ENCODE data around the gene KRT84. TPM values are rescaled to one million over a fixed set of nuclear protein-coding genes. Genes with fewer than 3 reads are reported as not detected.

Gene KRT84
- total RNA-seq, 1 experiment from 2014 or later: not detected

DNA sequence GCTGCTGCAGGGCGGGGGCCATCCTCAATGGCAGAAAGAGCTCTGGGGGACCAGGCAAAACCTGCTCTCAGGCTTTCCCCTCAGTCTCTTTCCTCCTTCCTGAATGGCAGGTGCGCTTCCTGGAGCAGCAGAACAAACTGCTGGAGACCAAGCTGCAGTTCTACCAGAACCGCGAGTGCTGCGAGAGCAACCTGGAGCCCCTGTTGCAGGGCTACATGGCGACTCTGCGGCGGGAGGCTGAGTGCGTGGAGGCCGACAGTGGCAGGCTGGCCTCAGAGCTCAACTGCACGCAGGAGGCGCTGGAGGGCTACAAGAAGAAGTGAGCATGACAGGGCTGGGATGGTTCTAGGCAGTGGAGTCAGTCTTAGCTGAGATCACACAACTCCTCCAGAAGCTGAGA is 41.3 kb downstream of the KRT84 start:
- Histone ChIP-seq H3K79me2 (ENCODE audit: low read length) (no peaks in the 10 kb centered on the region), H3K9ac (ENCODE audit: low read length) (no peak overlapping the region), H3K4me2 (ENCODE audit: low read depth, low read length, poor library complexity, severe bottlenecking) (no peak overlapping the region), H3K27ac (ENCODE audit: low read length) (no peak overlapping the region), H3K9me2 (replicated peaks; ENCODE audit: insufficient read depth, low read length) (no peaks in the 10 kb centered on the region), H3K9me3 (ENCODE audit: low read length) (no peaks in the 10 kb centered on the region), H3K27me3 (ENCODE audit: low read length) (0 out of 2 replicates have a peak, but pooled peaks cover 3% of the 10 kb centered on the region), H3K4me1 (ENCODE audit: low read length) (no peaks in the 10 kb centered on the region), H2AFZ (ENCODE audit: low read length) (no peak overlapping the region), H3K4me3 (ENCODE audit: low read length) (no peak overlapping the region), H3K36me3 (ENCODE audit: insufficient read depth, low read length) (no peaks in the 10 kb centered on the region), H4K20me1 (ENCODE audit: insufficient read depth, low read depth, low read length) (no peaks in the 10 kb centered on the region)
- peak; percentile 59 for DNase-seq

DNA sequence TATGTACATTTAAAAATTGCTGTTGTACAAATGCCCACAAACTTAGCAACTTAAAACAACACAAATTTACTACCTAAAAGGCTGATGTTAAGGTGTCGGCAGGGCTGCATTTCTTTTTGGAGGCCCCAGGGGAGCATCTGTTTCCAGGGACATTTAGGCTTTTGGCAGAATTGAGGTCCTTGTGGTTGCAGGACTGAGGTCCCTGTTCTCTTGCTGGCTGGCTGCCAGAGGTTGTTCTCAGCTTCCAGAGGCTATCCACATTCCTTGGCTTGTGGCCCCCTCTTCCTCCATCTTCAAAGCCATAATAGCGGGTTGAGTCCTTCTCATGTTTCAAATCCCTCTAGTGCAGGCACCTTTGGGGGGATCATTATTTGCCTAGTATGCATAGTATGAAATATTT is 41.9 kb downstream of the KRT84 start:
- H4K20me1 ChIP-seq (ENCODE audit: insufficient read depth, low read depth, low read length): no peaks in the 10 kb centered on the region
- no peaks in the 10 kb centered on the region for H3K9me3 ChIP-seq (ENCODE audit: low read length)
- no peak for DNase-seq
- H3K4me2 ChIP-seq (ENCODE audit: low read depth, low read length, poor library complexity, severe bottlenecking): no peak overlapping the region
- no peak overlapping the region for H3K9ac ChIP-seq (ENCODE audit: low read length)
- H3K79me2 ChIP-seq (ENCODE audit: low read length): no peaks in the 10 kb centered on the region
- no peaks in the 10 kb centered on the region for H3K4me1 ChIP-seq (ENCODE audit: low read length)
- H3K27ac ChIP-seq (ENCODE audit: low read length): no peak overlapping the region
- no peak overlapping the region for H2AFZ ChIP-seq (ENCODE audit: low read length)
- no peaks in the 10 kb centered on the region for H3K9me2 ChIP-seq (replicated peaks; ENCODE audit: insufficient read depth, low read length)
- H3K27me3 ChIP-seq (ENCODE audit: low read length): 0 out of 2 replicates have a peak, but pooled peaks cover 3% of the 10 kb centered on the region
- no peak overlapping the region for H3K4me3 ChIP-seq (ENCODE audit: low read length)
- H3K36me3 ChIP-seq (ENCODE audit: insufficient read depth, low read length): no peaks in the 10 kb centered on the region

GRCh38 chr12:52342781-52343490 is 42.5 kb downstream of the KRT84 start:
- H3K4me3 ChIP-seq (ENCODE audit: low read length): no peak overlapping the region
- no peaks in the 10 kb centered on the region for H4K20me1 ChIP-seq (ENCODE audit: insufficient read depth, low read depth, low read length)
- no peaks in the 10 kb centered on the region for H3K4me1 ChIP-seq (ENCODE audit: low read length)
- no peaks in the 10 kb centered on the region for H3K9me3 ChIP-seq (ENCODE audit: low read length)
- H3K9ac ChIP-seq (ENCODE audit: low read length): no peak overlapping the region
- no peak overlapping the region for H2AFZ ChIP-seq (ENCODE audit: low read length)
- H3K79me2 ChIP-seq (ENCODE audit: low read length): no peaks in the 10 kb centered on the region
- 0 out of 2 replicates have a peak, but pooled peaks cover 3% of the 10 kb centered on the region for H3K27me3 ChIP-seq (ENCODE audit: low read length)
- H3K4me2 ChIP-seq (ENCODE audit: low read depth, low read length, poor library complexity, severe bottlenecking): no peak overlapping the region
- H3K9me2 ChIP-seq (replicated peaks; ENCODE audit: insufficient read depth, low read length): no peaks in the 10 kb centered on the region
- H3K27ac ChIP-seq (ENCODE audit: low read length): no peak overlapping the region
- H3K36me3 ChIP-seq (ENCODE audit: insufficient read depth, low read length): no peaks in the 10 kb centered on the region
- no peak for DNase-seq

GRCh38 chr12:52341066-52341580 is 44.3 kb downstream of the KRT84 start:
- Histone ChIP-seq H3K27ac (ENCODE audit: low read length) (no peak overlapping the region), H3K9me3 (ENCODE audit: low read length) (no peaks in the 10 kb centered on the region), H3K4me2 (ENCODE audit: low read depth, low read length, poor library complexity, severe bottlenecking) (no peak overlapping the region)

GRCh38 chr12:52338241-52338960 is 47.1 kb downstream of the KRT84 start:
- no peaks in the 10 kb centered on the region for H3K79me2 ChIP-seq (ENCODE audit: low read length)
- no peak for DNase-seq
- no peaks in the 10 kb centered on the region for H4K20me1 ChIP-seq (ENCODE audit: insufficient read depth, low read depth, low read length)
- no peak overlapping the region for H3K4me2 ChIP-seq (ENCODE audit: low read depth, low read length, poor library complexity, severe bottlenecking)
- no peaks in the 10 kb centered on the region for H3K9me3 ChIP-seq (ENCODE audit: low read length)
- no peaks in the 10 kb centered on the region for H3K9me2 ChIP-seq (replicated peaks; ENCODE audit: insufficient read depth, low read length)
- no peak overlapping the region for H3K9ac ChIP-seq (ENCODE audit: low read length)
- no peak overlapping the region for H2AFZ ChIP-seq (ENCODE audit: low read length)
- H3K4me3 ChIP-seq (ENCODE audit: low read length): no peak overlapping the region
- H3K27me3 ChIP-seq (ENCODE audit: low read length): 0 out of 2 replicates have a peak, but pooled peaks cover under 1% of the 10 kb centered on the region
- H3K4me1 ChIP-seq (ENCODE audit: low read length): no peaks in the 10 kb centered on the region
- H3K36me3 ChIP-seq (ENCODE audit: insufficient read depth, low read length): no peaks in the 10 kb centered on the region
- no peak overlapping the region for H3K27ac ChIP-seq (ENCODE audit: low read length)

More at GRCh38 chr12:52341066-52341580, 44.3 kb downstream of the KRT84 start:
- no peak overlapping the region for H2AFZ ChIP-seq (ENCODE audit: low read length)
- 0 out of 2 replicates have a peak, but pooled peaks cover 3% of the 10 kb centered on the region for H3K27me3 ChIP-seq (ENCODE audit: low read length)
- no peak for DNase-seq
- H4K20me1 ChIP-seq (ENCODE audit: insufficient read depth, low read depth, low read length): no peaks in the 10 kb centered on the region
- no peaks in the 10 kb centered on the region for H3K9me2 ChIP-seq (replicated peaks; ENCODE audit: insufficient read depth, low read length)
- H3K36me3 ChIP-seq (ENCODE audit: insufficient read depth, low read length): no peaks in the 10 kb centered on the region
- no peaks in the 10 kb centered on the region for H3K4me1 ChIP-seq (ENCODE audit: low read length)
- no peaks in the 10 kb centered on the region for H3K79me2 ChIP-seq (ENCODE audit: low read length)
- H3K9ac ChIP-seq (ENCODE audit: low read length): no peak overlapping the region
- H3K4me3 ChIP-seq (ENCODE audit: low read length): no peak overlapping the region

- H2AFZ ChIP-seq (ENCODE audit: low read length): no peak overlapping the region
- no peaks in the 10 kb centered on the region for H3K9me3 ChIP-seq (ENCODE audit: low read length)
- H4K20me1 ChIP-seq (ENCODE audit: insufficient read depth, low read depth, low read length): no peaks in the 10 kb centered on the region
- H3K36me3 ChIP-seq (ENCODE audit: insufficient read depth, low read length): no peaks in the 10 kb centered on the region
- no peaks in the 10 kb centered on the region for H3K27me3 ChIP-seq (ENCODE audit: low read length)
- no peak for DNase-seq
- no peaks in the 10 kb centered on the region for H3K79me2 ChIP-seq (ENCODE audit: low read length)
- no peak overlapping the region for H3K9ac ChIP-seq (ENCODE audit: low read length)
- H3K4me1 ChIP-seq (ENCODE audit: low read length): no peaks in the 10 kb centered on the region
- H3K27ac ChIP-seq (ENCODE audit: low read length): no peak overlapping the region
- no peak overlapping the region for H3K4me3 ChIP-seq (ENCODE audit: low read length)
- H3K9me2 ChIP-seq (replicated peaks; ENCODE audit: insufficient read depth, low read length): no peaks in the 10 kb centered on the region
- no peak overlapping the region for H3K4me2 ChIP-seq (ENCODE audit: low read depth, low read length, poor library complexity, severe bottlenecking)
Measured at GRCh38 chr12:52337054-52337453, 48.4 kb downstream of the KRT84 start.

DNA sequence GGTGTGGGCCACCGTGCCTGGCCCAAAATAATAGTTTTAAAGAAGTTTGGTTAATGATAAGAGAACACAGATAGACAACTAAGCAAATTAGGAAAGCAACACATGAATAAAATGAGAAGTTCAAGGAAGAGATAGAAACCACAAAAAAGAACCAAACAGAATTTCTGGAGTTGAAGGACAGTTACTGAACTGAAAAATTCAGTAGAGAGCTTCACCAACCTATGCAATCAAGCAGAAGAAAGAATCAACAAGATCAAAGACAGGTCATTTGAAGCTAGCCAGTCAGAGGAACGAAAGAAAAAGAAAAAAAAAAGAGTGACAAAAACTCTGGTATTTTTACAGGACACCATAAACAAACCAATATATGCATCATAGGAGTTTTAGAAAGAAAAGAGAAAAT is 48.8 kb downstream of the KRT84 start:
- no peak overlapping the region for H3K9ac ChIP-seq (ENCODE audit: low read length)

DNA sequence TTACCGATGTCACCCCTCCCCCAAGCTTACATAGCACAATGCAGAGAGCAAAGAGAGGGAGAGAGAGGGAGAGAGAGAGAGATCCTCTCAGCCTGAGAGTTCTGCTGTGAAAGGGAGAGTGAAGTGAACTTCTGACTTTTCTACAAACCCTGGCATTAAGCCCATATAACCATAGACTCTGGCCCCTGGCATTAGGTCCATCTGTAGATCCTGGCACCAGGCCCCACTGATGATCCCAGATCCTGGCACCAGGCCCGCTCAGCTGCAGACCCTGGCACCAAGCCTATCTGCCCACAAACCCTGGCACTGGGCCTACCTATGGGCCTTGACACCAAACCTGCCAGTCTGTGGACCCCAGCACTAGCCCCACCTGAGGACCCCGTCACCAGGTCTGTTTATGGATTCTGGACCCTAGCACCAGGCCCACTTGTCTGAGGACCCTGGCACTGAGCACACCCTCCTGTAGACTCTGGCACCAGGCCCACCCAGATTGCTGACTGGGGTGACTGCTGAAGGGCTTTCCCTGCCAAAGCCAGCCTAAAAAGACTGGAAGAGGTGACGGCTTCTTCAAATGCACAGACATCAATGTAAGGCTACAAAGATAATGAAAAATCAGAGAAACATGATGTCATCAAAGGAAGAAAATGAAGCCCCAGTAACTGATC is 49.7 kb downstream of the KRT84 start:
- no peaks in the 10 kb centered on the region for H3K79me2 ChIP-seq (ENCODE audit: low read length)
- no peak for DNase-seq
- no peak overlapping the region for H2AFZ ChIP-seq (ENCODE audit: low read length)
- no peak overlapping the region for H3K4me3 ChIP-seq (ENCODE audit: low read length)
- no peaks in the 10 kb centered on the region for H4K20me1 ChIP-seq (ENCODE audit: insufficient read depth, low read depth, low read length)
- no peaks in the 10 kb centered on the region for H3K27me3 ChIP-seq (ENCODE audit: low read length)
- H3K36me3 ChIP-seq (ENCODE audit: insufficient read depth, low read length): no peaks in the 10 kb centered on the region
- H3K9me3 ChIP-seq (ENCODE audit: low read length): no peaks in the 10 kb centered on the region
- H3K9me2 ChIP-seq (replicated peaks; ENCODE audit: insufficient read depth, low read length): no peaks in the 10 kb centered on the region
- no peak overlapping the region for H3K9ac ChIP-seq (ENCODE audit: low read length)
- H3K4me1 ChIP-seq (ENCODE audit: low read length): peaks cover 6% of the 10 kb centered on the region; the same call in 1 of the 2 replicates
- no peak overlapping the region for H3K27ac ChIP-seq (ENCODE audit: low read length)
- no peak overlapping the region for H3K4me2 ChIP-seq (ENCODE audit: low read depth, low read length, poor library complexity, severe bottlenecking)

More for the DNA sequence above, 48.8 kb downstream of the KRT84 start:
- H3K9me2 ChIP-seq (replicated peaks; ENCODE audit: insufficient read depth, low read length): no peaks in the 10 kb centered on the region
- H3K4me3 ChIP-seq (ENCODE audit: low read length): no peak overlapping the region
- no peaks in the 10 kb centered on the region for H3K36me3 ChIP-seq (ENCODE audit: insufficient read depth, low read length)
- no peaks in the 10 kb centered on the region for H4K20me1 ChIP-seq (ENCODE audit: insufficient read depth, low read depth, low read length)
- no peak overlapping the region for H2AFZ ChIP-seq (ENCODE audit: low read length)
- H3K79me2 ChIP-seq (ENCODE audit: low read length): no peaks in the 10 kb centered on the region
- DNase-seq: no peak
- no peaks in the 10 kb centered on the region for H3K27me3 ChIP-seq (ENCODE audit: low read length)
- no peak overlapping the region for H3K4me2 ChIP-seq (ENCODE audit: low read depth, low read length, poor library complexity, severe bottlenecking)
- no peak overlapping the region for H3K27ac ChIP-seq (ENCODE audit: low read length)
- H3K9me3 ChIP-seq (ENCODE audit: low read length): no peaks in the 10 kb centered on the region
- no peaks in the 10 kb centered on the region for H3K4me1 ChIP-seq (ENCODE audit: low read length)

Measured in Karpas-422 (cell line).